BJ (cell line): ENCODE measurements around the gene SMAD9. TPM values are rescaled to one million over a fixed set of nuclear protein-coding genes. Genes with fewer than 3 reads are reported as not detected.

Experiments
- CTCF ChIA-PET: fragments of 350-600 bp; formaldehyde crosslinking; extraction: SDS; loops from one replicate; lab custom pipeline; 2021; ENCODE audit warnings: antibody characterized with exemption, inconsistent platforms; lab: Yijun Ruan, JAX
- POLR2A ChIA-PET: fragments of 300-600 bp; sonication (Branson Sonifier 250); formaldehyde crosslinking; extraction: SDS; loops from one replicate; lab custom pipeline; 2021; ENCODE audit warnings: antibody characterized with exemption; lab: Charles Lee
- DNase-seq: peaks from one replicate; pipeline ENCODE4 v3.0.0-alpha.2; 2011; ENCODE audit warnings: low read depth
- H3K27me3 ChIP-seq: 2 replicates; pipeline ENCODE4 v1.6.0; 2011; ENCODE audit warnings: low read length; ENCODE audit not compliant: control insufficient read depth, insufficient read depth
- H3K36me3 ChIP-seq: 2 replicates; pipeline ENCODE4 v1.5.1; 2011; ENCODE audit warnings: low read length; ENCODE audit not compliant: control insufficient read depth, insufficient read depth
- H3K4me3 ChIP-seq: 2 replicates; pipeline ENCODE4 v1.5.1; 2011; ENCODE audit warnings: low read depth, mild to moderate bottlenecking, control low read depth, low read length
- polyA plus RNA-seq: library from polyadenylated mRNA; depleted of rRNA; stranded (reverse); fragments of >200 nt; gene quantifications from 2 replicates; pipeline ENCODE4 v1.2.3, GENCODE V29; 2011
- TF ChIP-seq, protein P1 (sequence below): IDR thresholded peaks from 2 replicates; pipeline ENCODE4 v1.5.1; 2011; ENCODE audit warnings: low read depth, mild to moderate bottlenecking, control low read depth, inconsistent platforms, low read length, moderate library complexity; ENCODE audit not compliant: insufficient read depth

The SMAD9 gene
- polyA plus RNA-seq, 1 experiment: 3.0 TPM

DNA sequence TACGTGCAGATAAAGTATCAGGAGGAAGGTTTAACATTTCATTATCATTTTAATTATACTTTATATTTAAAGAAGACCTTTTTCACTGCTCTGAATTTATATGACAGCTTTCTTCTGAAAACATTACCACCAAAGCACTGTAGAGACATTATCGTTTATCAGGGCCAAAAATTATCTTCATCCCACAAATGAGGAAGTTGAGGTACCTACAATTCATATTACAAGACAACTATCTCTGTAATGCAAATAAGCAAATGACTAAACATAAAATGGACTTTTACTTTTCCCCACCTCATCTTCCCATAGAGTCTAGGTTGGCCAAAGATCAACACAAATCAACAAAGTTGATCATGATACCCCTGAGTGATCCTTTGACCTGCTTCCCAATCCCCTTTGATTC is 30.9 kb upstream of the SMAD9 start:
- H3K4me3 ChIP-seq: no peak overlapping the region
- peaks cover 2% of the 10 kb centered on the region; the same call in 1 of the 2 replicates for H3K36me3 ChIP-seq
- POLR2A ChIA-PET: no interaction called here
- no peak for DNase-seq
- TF ChIP-seq, protein P1, sequence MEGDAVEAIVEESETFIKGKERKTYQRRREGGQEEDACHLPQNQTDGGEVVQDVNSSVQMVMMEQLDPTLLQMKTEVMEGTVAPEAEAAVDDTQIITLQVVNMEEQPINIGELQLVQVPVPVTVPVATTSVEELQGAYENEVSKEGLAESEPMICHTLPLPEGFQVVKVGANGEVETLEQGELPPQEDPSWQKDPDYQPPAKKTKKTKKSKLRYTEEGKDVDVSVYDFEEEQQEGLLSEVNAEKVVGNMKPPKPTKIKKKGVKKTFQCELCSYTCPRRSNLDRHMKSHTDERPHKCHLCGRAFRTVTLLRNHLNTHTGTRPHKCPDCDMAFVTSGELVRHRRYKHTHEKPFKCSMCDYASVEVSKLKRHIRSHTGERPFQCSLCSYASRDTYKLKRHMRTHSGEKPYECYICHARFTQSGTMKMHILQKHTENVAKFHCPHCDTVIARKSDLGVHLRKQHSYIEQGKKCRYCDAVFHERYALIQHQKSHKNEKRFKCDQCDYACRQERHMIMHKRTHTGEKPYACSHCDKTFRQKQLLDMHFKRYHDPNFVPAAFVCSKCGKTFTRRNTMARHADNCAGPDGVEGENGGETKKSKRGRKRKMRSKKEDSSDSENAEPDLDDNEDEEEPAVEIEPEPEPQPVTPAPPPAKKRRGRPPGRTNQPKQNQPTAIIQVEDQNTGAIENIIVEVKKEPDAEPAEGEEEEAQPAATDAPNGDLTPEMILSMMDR: no peak
- CTCF ChIA-PET: no interaction called here
- no peaks in the 10 kb centered on the region for H3K27me3 ChIP-seq

DNA sequence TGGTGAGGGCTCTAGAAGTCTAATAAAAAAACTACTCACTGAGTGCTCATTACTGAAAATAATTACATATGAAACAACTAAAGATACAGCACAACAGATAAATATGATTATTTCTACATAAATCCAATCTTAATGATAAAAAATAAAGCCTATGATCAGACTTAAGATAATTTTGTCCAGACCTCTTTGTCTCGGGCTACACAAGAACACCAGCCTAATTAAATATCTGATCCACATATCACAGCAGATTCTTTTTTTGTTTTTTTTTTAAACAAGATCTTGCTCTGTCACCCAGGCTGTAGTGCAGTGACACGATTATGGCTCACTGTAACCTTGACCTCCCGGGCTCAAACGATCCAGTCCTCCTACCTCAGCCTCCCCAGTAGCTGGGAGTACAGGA is 30.3 kb upstream of the SMAD9 start:
- no peak for DNase-seq
- TF ChIP-seq, protein P1: no peak
- no peaks in the 10 kb centered on the region for H3K27me3 ChIP-seq
- ChIA-PET CTCF (no interaction called here), POLR2A (no interaction called here)
- peaks cover 2% of the 10 kb centered on the region; the same call in 1 of the 2 replicates for H3K36me3 ChIP-seq
- no peak overlapping the region for H3K4me3 ChIP-seq

DNA sequence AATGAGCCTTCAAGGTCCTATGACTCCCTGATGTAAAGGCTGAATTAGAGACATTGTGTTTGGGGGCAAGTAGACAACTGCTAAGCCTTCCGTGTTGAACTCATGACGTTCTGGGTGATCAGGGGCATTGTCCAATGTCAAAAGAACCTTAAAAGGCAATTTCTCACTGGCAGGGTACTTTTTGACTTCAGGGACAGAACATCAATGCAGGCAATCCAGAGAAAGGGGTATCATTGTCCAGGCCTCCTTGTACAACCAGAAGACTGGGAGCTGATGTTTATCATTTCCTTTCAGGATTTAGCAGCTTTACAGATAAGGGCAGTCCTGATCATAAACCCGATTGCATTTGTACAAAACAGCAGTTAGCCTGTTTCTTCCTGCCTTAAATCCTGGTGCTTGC is 25.0 kb upstream of the SMAD9 start:
- H3K4me3 ChIP-seq: no peak overlapping the region
- TF ChIP-seq, protein P1: no peak
- no peaks in the 10 kb centered on the region for H3K36me3 ChIP-seq
- CTCF ChIA-PET: interaction anchor here (0.6 kb wide), 1 partner anchor 175 kb away, joined by 3 read pairs; no protein-coding TSS in a partner anchor
- no peak for DNase-seq
- POLR2A ChIA-PET: no interaction called here
- H3K27me3 ChIP-seq: no peaks in the 10 kb centered on the region

DNA sequence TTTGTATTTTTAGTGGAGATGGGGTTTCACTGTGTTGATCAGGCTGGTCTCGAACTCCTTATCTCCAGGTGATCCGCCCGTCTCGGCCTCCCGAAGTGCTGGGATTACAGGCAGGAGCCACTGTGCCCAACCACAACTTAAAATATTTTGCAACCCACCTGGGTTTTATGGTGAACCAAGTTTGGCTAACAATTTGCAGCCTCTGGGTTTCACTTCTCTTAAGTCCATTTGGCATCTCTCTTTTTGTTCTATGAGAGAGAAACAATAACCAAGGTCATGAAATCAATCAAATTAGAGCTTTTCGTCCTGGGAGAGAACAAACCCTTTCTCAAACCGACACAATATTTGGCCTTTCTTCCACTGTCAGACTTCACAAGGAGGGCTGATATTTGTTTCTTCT is 5.6 kb upstream of the SMAD9 start:
- DNase-seq: no peak
- H3K27me3 ChIP-seq: no peaks in the 10 kb centered on the region
- TF ChIP-seq, protein P1: no peak
- no peak overlapping the region for H3K4me3 ChIP-seq
- H3K36me3 ChIP-seq: no peaks in the 10 kb centered on the region
- POLR2A ChIA-PET: no interaction called here
- CTCF ChIA-PET: no interaction called here

DNA sequence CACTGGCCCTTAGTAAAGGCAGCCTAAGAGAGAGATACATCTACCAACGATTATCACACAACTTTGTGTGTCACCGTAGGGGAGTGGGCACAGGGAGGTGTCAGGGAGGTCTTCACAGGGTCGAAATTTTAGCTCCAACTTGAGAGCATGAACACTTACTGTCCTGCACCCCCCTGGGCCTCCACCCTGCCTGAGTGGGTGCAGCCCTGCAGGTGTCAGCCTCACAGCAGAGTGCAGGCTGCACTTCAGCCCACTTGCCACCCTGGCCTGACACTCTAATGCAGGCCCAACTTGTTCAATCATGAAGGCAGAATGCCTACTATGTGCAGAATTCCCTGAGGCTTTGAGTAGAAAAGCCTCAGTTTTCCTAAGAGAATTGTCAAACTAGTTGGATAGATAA is 4.0 kb upstream of the SMAD9 start:
- Histone ChIP-seq H3K36me3 (no peaks in the 10 kb centered on the region), H3K4me3 (no peak overlapping the region), H3K27me3 (no peaks in the 10 kb centered on the region)
- CTCF ChIA-PET: no interaction called here
- POLR2A ChIA-PET: no interaction called here
- no peak for DNase-seq
- TF ChIP-seq, protein P1: no peak
